EH (cell line): ENCODE results near the gene TUBB4B.

Source experiments
- DNase-seq: peaks from one replicate; pipeline ENCODE4 v3.0.0-alpha.2; 2015; ENCODE audit warnings: low read depth

The TUBB4B gene

GRCh38 chr9:137226338-137227053, 14.6 kb upstream of the TUBB4B start:
- DNase-seq = peak; percentile 31

DNA sequence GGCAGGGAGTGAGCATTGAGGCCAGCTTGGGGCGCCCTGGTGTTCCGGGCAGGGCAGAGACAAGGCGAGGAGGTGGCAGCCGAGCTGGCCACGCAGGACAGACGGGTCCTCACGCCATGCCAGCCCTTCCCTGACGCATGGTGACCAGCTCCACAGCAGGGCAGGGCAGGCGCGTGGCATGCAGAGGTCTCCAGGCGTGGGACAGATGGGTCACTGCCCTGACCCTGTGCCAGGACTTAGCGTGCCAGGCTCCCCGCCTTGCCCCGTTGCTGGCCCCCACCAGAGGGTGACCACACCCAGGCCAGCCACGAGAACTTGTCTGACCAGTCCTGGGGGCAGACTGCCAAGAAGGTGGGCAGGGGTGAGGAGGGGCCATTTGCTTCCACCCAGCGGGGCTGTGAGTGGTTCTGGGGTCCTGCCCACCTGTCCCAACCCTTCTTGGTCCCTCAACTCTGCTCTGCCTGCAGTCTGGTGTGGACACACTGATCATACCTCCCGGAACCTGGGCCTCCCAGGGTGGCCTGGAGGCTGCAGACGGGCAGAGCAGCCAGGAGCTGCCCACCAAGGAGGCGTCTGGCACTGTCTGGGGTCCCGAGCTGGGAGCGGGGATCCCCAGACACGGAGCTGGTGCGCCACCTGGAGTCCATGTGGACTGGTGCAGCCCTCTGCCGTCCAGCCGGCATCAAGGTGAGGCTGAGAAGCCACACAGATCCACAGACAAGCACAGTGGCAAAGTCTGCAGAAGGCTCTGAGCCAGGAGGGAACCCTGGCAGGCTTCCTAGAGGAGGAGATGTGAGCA, 13.8 kb upstream of the TUBB4B start, which contains the start of gene RNF224:
Gene RNF224 (plus strand): TSS at position 449 of the 799 bp plus-strand sequence. CDS start 834 bp downstream, outside the sequence.
- DNase-seq = peak; percentile 75

DNA sequence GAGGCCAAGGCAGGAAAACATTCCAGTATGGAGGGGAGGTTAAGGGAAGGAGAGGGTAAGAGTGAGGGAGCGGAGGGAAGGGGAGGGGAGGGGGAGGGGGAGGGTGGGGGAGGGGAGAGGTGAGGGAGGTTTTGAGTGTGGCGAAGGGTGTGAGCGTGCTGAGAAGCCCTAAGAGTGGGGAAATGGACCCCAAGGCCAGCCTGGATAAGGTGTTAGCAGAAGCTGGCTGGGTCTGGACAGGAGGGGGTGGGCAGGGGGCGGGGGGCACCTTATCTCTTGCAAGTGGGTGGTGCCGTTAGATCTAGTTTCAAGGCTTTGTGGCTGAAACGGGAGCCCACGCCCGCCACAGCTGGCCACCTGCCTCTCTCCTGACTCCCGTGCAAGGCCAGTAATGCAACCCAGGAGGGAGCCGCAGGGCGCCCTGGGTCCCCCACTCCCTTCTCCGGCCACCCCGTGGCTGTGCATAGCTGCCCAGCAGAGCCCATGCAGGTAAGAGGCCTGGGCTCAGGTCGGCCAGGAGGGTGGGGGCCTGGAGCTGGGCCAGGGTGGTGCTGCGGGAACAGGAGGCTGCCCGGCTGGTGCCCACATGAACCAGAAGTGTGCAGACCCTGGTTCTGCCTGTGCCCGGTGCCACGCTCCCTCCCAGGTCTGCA, 13.1 kb upstream of the TUBB4B start:
- DNase-seq = no peak

- DNase-seq = no peak
Measured at GRCh38 chr9:137228506-137228967, 12.6 kb upstream of the TUBB4B start.

GRCh38 chr9:137228968-137229896, 11.9 kb upstream of the TUBB4B start:
- no peak for DNase-seq

DNA sequence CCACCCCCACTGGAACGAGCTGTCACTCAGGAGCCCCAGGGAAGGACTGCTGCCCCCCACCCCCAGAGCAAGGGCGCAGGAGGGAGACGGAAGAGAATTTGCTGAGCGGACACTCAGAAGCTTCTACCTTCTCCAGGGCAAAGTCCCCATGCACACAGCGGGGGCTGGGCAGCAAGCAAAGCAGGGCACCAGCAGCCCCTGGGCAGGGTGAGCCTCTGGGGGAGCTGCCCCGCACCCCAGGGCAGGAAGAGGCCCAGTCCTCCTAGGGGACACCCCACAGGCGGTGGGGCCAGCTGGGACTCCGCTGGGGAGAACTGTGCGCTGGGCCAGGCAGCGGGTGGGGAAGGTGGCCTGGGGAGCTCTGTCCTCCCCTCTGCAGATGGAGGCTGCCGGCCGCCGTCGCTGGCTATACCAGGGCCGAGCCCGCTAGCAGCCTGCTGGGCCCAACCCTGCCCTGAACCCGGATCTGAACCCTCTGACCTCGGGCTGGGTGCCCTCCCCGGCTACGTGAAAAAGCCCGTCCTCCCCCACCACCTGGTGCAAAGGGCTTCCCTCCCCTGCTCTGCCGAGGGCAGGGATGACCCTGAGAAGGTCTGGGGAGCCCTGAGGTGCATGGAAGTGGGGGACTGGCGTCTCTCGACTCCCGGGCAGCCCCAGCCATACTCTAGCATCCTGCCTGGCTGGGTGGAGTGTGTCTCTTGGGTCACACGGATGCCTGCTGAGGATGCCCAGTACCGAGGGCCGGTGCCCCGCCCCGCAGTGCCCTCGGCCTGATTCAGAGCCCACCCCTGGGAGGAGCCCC, 11.0 kb upstream of the TUBB4B start:
- no peak for DNase-seq

GRCh38 chr9:137230705-137231371, 10.2 kb upstream of the TUBB4B start, which contains the start of gene SLC34A3:
Gene SLC34A3, plus strand, starts transcription at chr9:137230901. Its CDS starts 802 bp downstream, at chr9:137231703.
- DNase-seq = no peak

DNA sequence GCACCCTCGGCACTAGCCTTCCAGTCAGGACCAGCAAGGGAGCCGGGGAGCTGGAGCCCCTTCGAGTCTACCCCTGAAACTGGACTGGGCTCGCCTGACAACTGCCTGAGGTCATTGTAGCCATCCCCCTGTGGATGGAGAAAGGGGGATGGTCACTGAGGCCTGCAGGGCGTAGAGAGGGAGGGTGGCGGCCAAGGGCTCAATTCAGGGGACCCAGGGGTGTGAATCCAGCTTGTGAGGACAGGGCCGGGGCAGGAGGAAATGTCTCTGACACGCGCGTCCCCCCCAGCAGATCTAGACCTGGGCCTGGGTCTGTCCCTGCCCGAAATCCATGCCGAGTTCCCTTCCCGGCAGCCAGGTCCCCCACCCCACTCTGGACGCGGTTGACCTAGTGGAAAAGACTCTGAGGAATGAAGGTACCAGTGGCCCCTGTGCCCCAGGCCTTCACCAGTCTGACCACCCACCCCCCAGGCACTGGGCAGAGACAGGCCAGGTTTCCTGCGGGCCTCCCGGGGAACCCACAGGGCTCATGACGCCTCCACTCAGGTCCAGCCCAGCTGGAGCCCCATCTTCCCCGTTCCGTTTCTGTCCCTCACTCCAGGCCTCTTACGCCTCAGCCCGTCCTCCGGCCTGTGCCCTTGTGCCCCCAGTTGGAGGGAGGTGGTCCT, 9.6 kb upstream of the TUBB4B start:
- DNase-seq = no peak

GRCh38 chr9:137232101-137232500, 9.0 kb upstream of the TUBB4B start:
- no peak for DNase-seq

- no peak for DNase-seq
Measured at GRCh38 chr9:137232510-137232909, 8.6 kb upstream of the TUBB4B start.

DNA sequence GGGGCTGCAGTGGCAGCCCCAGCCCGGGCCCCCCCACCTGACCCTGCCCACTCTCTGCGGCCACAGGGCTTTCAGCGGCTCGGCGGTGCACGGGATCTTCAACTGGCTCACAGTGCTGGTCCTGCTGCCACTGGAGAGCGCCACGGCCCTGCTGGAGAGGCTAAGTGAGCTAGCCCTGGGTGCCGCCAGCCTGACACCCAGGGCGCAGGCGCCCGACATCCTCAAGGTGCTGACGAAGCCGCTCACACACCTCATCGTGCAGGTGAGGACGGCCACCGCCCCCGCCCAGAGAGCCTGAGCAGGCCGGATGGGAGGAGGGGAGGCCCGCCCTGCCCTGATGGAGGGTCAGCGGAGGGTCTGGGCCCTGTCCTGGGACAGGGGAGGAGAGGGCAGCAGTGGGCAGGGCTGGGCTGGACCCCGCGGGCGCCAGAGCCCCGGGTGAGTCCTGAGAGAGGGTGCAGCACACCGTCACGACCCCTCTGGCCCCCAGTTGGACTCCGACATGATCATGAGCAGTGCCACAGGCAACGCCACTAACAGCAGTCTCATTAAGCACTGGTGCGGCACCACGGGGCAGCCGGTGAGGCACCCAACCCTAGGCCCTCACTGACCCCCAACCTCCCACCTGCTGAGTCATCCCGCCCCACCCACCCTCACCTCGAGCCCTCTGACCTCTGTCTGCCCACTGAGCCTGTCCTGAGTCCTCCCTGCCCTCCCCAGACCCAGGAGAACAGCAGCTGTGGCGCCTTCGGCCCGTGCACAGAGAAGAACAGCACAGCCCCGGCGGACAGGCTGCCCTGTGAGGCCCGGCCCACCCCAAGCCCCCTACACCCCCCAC, 7.7 kb upstream of the TUBB4B start:
- DNase-seq = no peak

DNA sequence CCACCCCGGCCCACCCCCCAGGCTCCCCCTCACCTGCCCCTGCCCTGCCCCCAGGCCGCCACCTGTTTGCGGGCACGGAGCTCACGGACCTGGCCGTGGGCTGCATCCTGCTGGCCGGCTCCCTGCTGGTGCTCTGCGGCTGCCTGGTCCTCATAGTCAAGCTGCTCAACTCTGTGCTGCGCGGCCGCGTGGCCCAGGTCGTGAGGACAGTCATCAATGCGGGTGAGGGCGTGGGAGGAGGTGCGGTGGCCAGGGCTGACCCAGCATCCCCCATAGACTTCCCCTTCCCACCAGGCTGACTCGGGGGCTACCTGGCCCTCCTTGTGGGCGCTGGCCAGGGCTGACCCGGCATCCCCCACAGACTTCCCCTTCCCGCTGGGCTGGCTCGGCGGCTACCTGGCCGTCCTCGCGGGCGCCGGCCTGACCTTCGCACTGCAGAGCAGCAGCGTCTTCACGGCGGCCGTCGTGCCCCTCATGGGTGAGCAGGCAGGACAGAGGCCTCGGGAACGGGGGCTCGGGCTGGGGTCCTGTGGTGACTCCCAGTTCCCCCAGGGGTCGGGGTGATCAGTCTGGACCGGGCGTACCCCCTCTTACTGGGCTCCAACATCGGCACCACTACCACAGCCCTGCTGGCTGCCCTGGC, 6.9 kb upstream of the TUBB4B start:
- DNase-seq = no peak

GRCh38 chr9:137234758-137235423, 6.2 kb upstream of the TUBB4B start:
- no peak for DNase-seq

DNA sequence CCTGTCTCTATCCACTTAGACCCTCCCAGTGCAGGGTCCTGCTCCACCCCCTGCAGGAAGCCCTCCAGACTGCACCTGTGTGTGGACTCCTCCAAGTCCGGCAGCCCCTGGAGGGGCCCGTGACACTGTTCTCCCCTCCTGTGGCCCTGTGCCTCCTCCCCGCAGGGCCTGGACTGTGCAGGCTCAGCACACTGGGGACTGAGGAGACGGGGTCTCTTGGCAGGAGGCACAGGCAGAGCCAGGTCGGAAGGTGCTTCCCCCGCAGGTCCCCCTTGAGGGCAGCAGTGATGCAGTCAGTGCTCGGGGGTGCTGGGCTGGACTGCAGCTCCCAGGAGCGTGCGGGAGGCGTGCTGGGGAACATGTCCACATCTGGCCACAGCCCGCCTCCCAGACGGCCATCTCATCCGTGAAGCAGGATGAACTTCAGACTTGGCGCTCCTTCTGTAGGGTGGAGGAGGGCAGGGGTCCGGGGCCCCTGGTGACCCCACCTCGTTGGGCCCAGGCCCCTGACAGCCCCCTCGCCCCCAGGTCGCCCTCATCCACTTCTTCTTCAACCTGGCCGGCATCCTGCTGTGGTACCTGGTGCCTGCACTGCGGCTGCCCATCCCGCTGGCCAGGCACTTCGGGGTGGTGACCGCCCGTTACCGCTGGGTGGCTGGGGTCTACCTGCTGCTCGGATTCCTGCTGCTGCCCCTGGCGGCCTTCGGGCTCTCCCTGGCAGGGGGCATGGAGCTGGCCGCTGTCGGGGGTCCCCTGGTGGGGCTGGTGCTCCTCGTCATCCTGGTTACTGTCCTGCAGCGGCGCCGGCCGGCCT, 5.5 kb upstream of the TUBB4B start:
- no peak for DNase-seq

GRCh38 chr9:137236238-137236935, 4.7 kb upstream of the TUBB4B start:
- peak; percentile 77 for DNase-seq

DNA sequence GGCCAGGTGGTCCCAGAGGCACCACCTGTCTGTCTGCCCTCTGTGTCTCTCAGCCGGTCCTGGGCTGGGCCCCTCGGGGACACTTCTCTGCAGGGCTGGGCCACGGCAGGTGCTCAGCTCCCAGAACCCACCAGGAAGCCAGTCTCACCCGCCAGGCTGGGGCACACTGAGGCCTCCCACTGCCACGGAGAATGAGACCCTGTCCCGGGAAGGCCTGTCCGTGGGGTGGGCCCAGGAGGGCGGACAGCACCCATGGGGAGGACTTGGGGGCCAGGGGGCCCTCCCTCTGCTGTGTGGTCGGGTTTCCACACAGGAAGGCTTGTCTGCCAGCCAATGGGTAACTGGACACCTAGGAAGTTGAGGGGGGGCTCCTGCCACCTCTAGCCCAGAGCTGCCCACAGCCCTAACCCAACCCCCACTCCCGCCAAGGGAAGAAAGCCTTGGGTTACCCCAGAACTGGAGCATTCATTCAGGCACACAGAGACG, 4.1 kb upstream of the TUBB4B start:
- no peak for DNase-seq
